GM23338 (cell line): ENCODE data around the gene IGF2. TPM values are rescaled to one million over a fixed set of nuclear protein-coding genes. Genes with fewer than 3 reads are reported as not detected.

Source experiments
- ATAC-seq: fragments of 200-7000 bp; cut with Tn5 transposase; 3 replicates; pipeline ENCODE4 v1.9.1; 2020
- DNase-seq: peaks from one replicate; pipeline ENCODE4 v3.0.0-alpha.2; 2015; ENCODE audit warnings: low spot score
- H2AFZ ChIP-seq: fragments of 200-600 bp; sonication (generic); 2 replicates; pipeline ENCODE4 v1.8.0; 2016; ENCODE audit warnings: antibody characterized with exemption, mild to moderate bottlenecking, moderate library complexity
- H3F3A ChIP-seq: fragments of 200-600 bp; sonication (generic); replicated peaks from 2 replicates; pipeline ENCODE4 v1.8.0; 2017; ENCODE audit warnings: antibody characterized with exemption, mixed run types, low read depth
- H3K27ac ChIP-seq: fragments of 200-600 bp; sonication (generic); 2 replicates; pipeline ENCODE4 v1.6.1; 2016; ENCODE audit warnings: low read depth
- H3K27me3 ChIP-seq: fragments of 200-600 bp; sonication (generic); 2 replicates; pipeline ENCODE4 v1.8.0; 2016; ENCODE audit warnings: mild to moderate bottlenecking, mixed run types, moderate library complexity; ENCODE audit not compliant: insufficient read depth
- H3K36me3 ChIP-seq: fragments of 200-600 bp; sonication (generic); 2 replicates; pipeline ENCODE4 v1.8.0; 2016; ENCODE audit warnings: mild to moderate bottlenecking; ENCODE audit not compliant: insufficient read depth
- H3K4me1 ChIP-seq: fragments of 200-600 bp; sonication (generic); 2 replicates; pipeline ENCODE4 v1.8.0; 2016; ENCODE audit warnings: mild to moderate bottlenecking, moderate library complexity; ENCODE audit not compliant: insufficient read depth
- H3K4me2 ChIP-seq: fragments of 200-600 bp; sonication (generic); 2 replicates; pipeline ENCODE4 v1.7.1; 2017; ENCODE audit warnings: mixed run types
- H3K4me3 ChIP-seq: fragments of 200-600 bp; sonication (generic); 2 replicates; pipeline ENCODE4 v1.6.1; 2016; ENCODE audit warnings: mixed run types
- H3K79me2 ChIP-seq: fragments of 200-600 bp; sonication (generic); replicated peaks from 2 replicates; pipeline ENCODE4 v1.8.0; 2017; ENCODE audit warnings: mild to moderate bottlenecking; ENCODE audit not compliant: insufficient read depth
- H3K9me2 ChIP-seq: fragments of 200-600 bp; sonication (generic); 2 replicates; pipeline ENCODE4 v1.8.0; 2017; ENCODE audit not compliant: insufficient read depth
- H4K20me1 ChIP-seq: fragments of 200-600 bp; sonication (generic); replicated peaks from 2 replicates; pipeline ENCODE4 v1.8.0; 2017; ENCODE audit warnings: mild to moderate bottlenecking; ENCODE audit not compliant: insufficient read depth
- H3K27ac Mint-ChIP-seq: 2 replicates; pipeline ENCODE4 v1.8.0; 2020; ENCODE audit warnings: inconsistent platforms, mild to moderate bottlenecking, moderate library complexity, mixed read lengths
- H3K27me3 Mint-ChIP-seq: 3 replicates; pipeline ENCODE4 v1.8.0; 2022; ENCODE audit warnings: low read depth, mild to moderate bottlenecking, moderate library complexity, mixed read lengths, inconsistent platforms; ENCODE audit not compliant: insufficient read depth, poor library complexity
- H3K36me3 Mint-ChIP-seq: 3 replicates; pipeline ENCODE4 v1.8.0; 2021; ENCODE audit warnings: low read depth, mild to moderate bottlenecking, inconsistent platforms, moderate library complexity, mixed read lengths
- H3K4me1 Mint-ChIP-seq: 3 replicates; pipeline ENCODE4 v1.8.0; 2020; ENCODE audit warnings: mild to moderate bottlenecking, inconsistent platforms, mixed read lengths
- H3K4me3 Mint-ChIP-seq: 3 replicates; pipeline ENCODE4 v1.8.0; 2021; ENCODE audit warnings: moderate library complexity, mild to moderate bottlenecking, inconsistent platforms, mixed read lengths
- H3K9me3 Mint-ChIP-seq: 3 replicates; pipeline ENCODE4 v1.8.0; 2020; ENCODE audit warnings: moderate library complexity, mild to moderate bottlenecking, inconsistent platforms, mixed read lengths
- CREB1 ChIP-seq: fragments of 250-450 bp; sonication (Bioruptor Pico); IDR thresholded peaks from 2 replicates; pipeline ENCODE4 v1.5.0; 2020; ENCODE audit warnings: low read depth, mild to moderate bottlenecking, moderate library complexity
- CTCF ChIP-seq, 2 experiments: fragments of 200-600 bp in 1 of 2; sonication (generic) in 1 of 2; conservative IDR thresholded peaks; 2 replicates each; pipeline versions ENCODE4 v1.5.1 to v1.6.1; 2016 to 2017; ENCODE audit warnings: antibody characterized with exemption in 2 of 2, low read depth in 2 of 2, mild to moderate bottlenecking in 2 of 2, moderate library complexity in 1 of 2
- ETS1 ChIP-seq: IDR thresholded peaks from 2 replicates; pipeline ENCODE4 v1.6.1; 2016; ENCODE audit warnings: antibody characterized with exemption
- EZH2 ChIP-seq: fragments of 200-600 bp; sonication (generic); IDR thresholded peaks from one replicate; pipeline ENCODE4 v1.8.0; 2017; ENCODE audit warnings: antibody characterized with exemption, mild to moderate bottlenecking, low read depth; ENCODE audit not compliant: unreplicated experiment
- EZH2phosphoT487 ChIP-seq: fragments of 200-600 bp; sonication (generic); IDR thresholded peaks from one replicate; pipeline ENCODE4 v1.8.1; 2018; ENCODE audit warnings: antibody characterized with exemption; ENCODE audit not compliant: unreplicated experiment
- JUNB ChIP-seq: IDR thresholded peaks from one replicate; pipeline ENCODE4 v1.6.1; 2016; ENCODE audit warnings: antibody characterized with exemption; ENCODE audit not compliant: unreplicated experiment
- NANOG ChIP-seq: IDR thresholded peaks from 2 replicates; pipeline ENCODE4 v1.6.1; 2016; ENCODE audit warnings: antibody characterized with exemption, borderline replicate concordance
- POLR2AphosphoS5 ChIP-seq: IDR thresholded peaks from 2 replicates; pipeline ENCODE4 v1.6.1; 2016; ENCODE audit warnings: antibody characterized with exemption, low read depth
- REST ChIP-seq: IDR thresholded peaks from one replicate; pipeline ENCODE4 v1.6.1; 2018; ENCODE audit warnings: antibody characterized with exemption; ENCODE audit not compliant: unreplicated experiment
- STAT1 ChIP-seq: IDR thresholded peaks from one replicate; pipeline ENCODE4 v1.6.1; 2016; ENCODE audit warnings: antibody characterized with exemption; ENCODE audit not compliant: unreplicated experiment
- ZNF114 ChIP-seq: fragments of 250-450 bp; sonication (Bioruptor Pico); IDR thresholded peaks from 2 replicates; pipeline ENCODE4 v1.5.0; 2020; ENCODE audit warnings: mild to moderate bottlenecking, moderate library complexity
- ZNF331 ChIP-seq: fragments of 250-450 bp; sonication (Bioruptor Pico); IDR thresholded peaks from 2 replicates; pipeline ENCODE4 v1.5.0; 2020; ENCODE audit warnings: low read depth, mild to moderate bottlenecking, moderate library complexity
- ZNF462 ChIP-seq: fragments of 250-450 bp; sonication (Bioruptor Pico); IDR thresholded peaks from 2 replicates; pipeline ENCODE4 v1.5.0; 2020; ENCODE audit warnings: mild to moderate bottlenecking, moderate library complexity
- polyA plus RNA-seq: library from polyadenylated mRNA; unstranded; fragments of >200 nt; fragmentation: Nextera tagmentation; extraction: Ambion mirVana; gene quantifications from 2 replicates; pipeline ENCODE4 v1.2.1, GENCODE V29; 2016
- total RNA-seq: library from RNA; depleted of rRNA; stranded (reverse); fragments of >200 nt; shearing (Covaris generic); gene quantifications from 2 replicates; pipeline ENCODE4 v1.2.3, GENCODE V29; 2014

IGF2 gene
- total and polyA plus RNA-seq, 2 experiments from 2014 or later: 1.4 to 4.0 TPM

GRCh38 chr11:2131371-2132236, 7.6 kb downstream of the IGF2 start:
- peaks cover 14% of the 10 kb centered on the region for H3K27me3 ChIP-seq
- Mint-ChIP-seq H3K4me1 (peaks cover 7% of the 10 kb centered on the region; the same call in 2 of the 3 replicates), H3K27ac (no peak overlapping the region; the same call in 1 of the 2 replicates), H3K9me3 (no peaks in the 10 kb centered on the region), H3K4me3 (no peak overlapping the region), H3K36me3 (no peaks in the 10 kb centered on the region), H3K27me3 (peaks cover 40% of the 10 kb centered on the region)
- H4K20me1 ChIP-seq: no peaks in the 10 kb centered on the region
- H2AFZ ChIP-seq: no peak overlapping the region
- no peak for TF ChIP-seq POLR2AphosphoS5
- TF ChIP-seq CREB1 (CRISPR knock-in tag): no peak
- no peak for TF ChIP-seq ZNF114 (CRISPR knock-in tag)
- TF ChIP-seq EZH2: no peak
- TF ChIP-seq ZNF462 (CRISPR knock-in tag): no peak
- no peak for TF ChIP-seq NANOG
- no peak for TF ChIP-seq JUNB
- no peak for TF ChIP-seq CTCF (conservative IDR thresholded peaks at IDR 0.05; ENCODE audit: low read depth in 2 of 2)
- no peak for TF ChIP-seq REST
- no peak for TF ChIP-seq EZH2phosphoT487
- no peak for TF ChIP-seq ZNF331 (CRISPR knock-in tag)
- TF ChIP-seq STAT1: no peak
- TF ChIP-seq ETS1: no peak
- H3K79me2 ChIP-seq: no peaks in the 10 kb centered on the region
- H3K9me2 ChIP-seq: no peaks in the 10 kb centered on the region
- H3F3A ChIP-seq: no peaks in the 10 kb centered on the region
- no peaks in the 10 kb centered on the region; the same call in 1 of the 2 replicates for H3K4me1 ChIP-seq
- no peak for DNase-seq
- ATAC-seq: no peak
- no peak overlapping the region for H3K27ac ChIP-seq
- no peaks in the 10 kb centered on the region for H3K36me3 ChIP-seq
- H3K4me3 ChIP-seq: no peak overlapping the region
- H3K4me2 ChIP-seq: no peak overlapping the region
